ENCODE results near the gene TM9SF3.

DNA sequence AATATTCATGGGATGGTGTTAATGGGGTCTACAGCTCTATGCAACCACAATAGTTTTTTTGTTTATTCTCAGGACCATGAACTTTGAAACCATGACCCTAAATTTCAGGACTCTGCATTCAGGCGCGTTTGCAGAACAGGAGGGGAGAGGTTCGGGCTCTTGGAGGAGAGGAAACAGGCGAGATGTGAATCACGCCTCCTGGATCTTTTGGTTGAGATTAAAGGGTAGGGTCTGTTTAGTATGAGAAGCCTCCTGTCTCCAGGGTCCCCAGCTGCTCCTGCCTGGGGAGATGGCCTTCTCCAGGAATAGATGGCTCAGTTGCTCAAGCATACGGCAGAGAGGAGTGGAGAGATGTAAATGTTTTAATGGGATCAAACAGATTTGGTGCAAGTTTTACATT is 91.3 kb downstream of the TM9SF3 start:
- TF ChIP-seq, protein P1, sequence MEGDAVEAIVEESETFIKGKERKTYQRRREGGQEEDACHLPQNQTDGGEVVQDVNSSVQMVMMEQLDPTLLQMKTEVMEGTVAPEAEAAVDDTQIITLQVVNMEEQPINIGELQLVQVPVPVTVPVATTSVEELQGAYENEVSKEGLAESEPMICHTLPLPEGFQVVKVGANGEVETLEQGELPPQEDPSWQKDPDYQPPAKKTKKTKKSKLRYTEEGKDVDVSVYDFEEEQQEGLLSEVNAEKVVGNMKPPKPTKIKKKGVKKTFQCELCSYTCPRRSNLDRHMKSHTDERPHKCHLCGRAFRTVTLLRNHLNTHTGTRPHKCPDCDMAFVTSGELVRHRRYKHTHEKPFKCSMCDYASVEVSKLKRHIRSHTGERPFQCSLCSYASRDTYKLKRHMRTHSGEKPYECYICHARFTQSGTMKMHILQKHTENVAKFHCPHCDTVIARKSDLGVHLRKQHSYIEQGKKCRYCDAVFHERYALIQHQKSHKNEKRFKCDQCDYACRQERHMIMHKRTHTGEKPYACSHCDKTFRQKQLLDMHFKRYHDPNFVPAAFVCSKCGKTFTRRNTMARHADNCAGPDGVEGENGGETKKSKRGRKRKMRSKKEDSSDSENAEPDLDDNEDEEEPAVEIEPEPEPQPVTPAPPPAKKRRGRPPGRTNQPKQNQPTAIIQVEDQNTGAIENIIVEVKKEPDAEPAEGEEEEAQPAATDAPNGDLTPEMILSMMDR (IDR thresholded peaks at IDR 0.05; ENCODE audit: low read length): no peak
- no peak for TF ChIP-seq EZH2 (optimal IDR thresholded peaks at IDR 0.05; ENCODE audit: low read depth, low read length)
- no peak for TF ChIP-seq EZH2phosphoT487 (IDR thresholded peaks at IDR 0.05; ENCODE audit: low read length)

Data from MM.1S (cell line).